K562 (cell line): ENCODE results near the gene TBL1XR1. TPM values are rescaled to one million over a fixed set of nuclear protein-coding genes. Genes with fewer than 3 reads are reported as not detected.

Experiments
- ELF4 ChIP-seq: fragments of 450-650 bp; formaldehyde crosslinking; IDR thresholded peaks from 2 replicates; pipeline ENCODE4 v1.4.0; 2022; ENCODE audit warnings: missing genetic modification characterization
- HLTF ChIP-seq: fragments of 450-650 bp; IDR thresholded peaks from 2 replicates; pipeline ENCODE4 v1.6.1; 2016
- NONO ChIP-seq, 2 experiments: fragments of 200-400 bp in 1 of 2; fragments of 450-650 bp in 1 of 2; formaldehyde crosslinking in 1 of 2; IDR thresholded peaks; 2 replicates each; pipeline ENCODE4 v1.6.1; 2017; ENCODE audit warnings: low read depth in 2 of 2, mild to moderate bottlenecking in 2 of 2, moderate library complexity in 2 of 2, low read length in 1 of 2
- POLR2AphosphoS5 ChIP-seq: IDR thresholded peaks from 2 replicates; pipeline ENCODE4 v1.6.1; 2011; ENCODE audit warnings: mild to moderate bottlenecking, low read depth, low read length, moderate library complexity; ENCODE audit not compliant: control insufficient read depth, insufficient read depth
- SETDB1 ChIP-seq: IDR thresholded peaks from one replicate; pipeline ENCODE4 v1.6.1; 2012; ENCODE audit warnings: low read length, control low read depth, inconsistent platforms
- SMAD2 ChIP-seq: fragments of 150-350 bp; IDR thresholded peaks from 2 replicates; pipeline ENCODE4 v1.6.1; 2014; ENCODE audit warnings: low read depth, mild to moderate bottlenecking, low read length
- polyA plus RNA-seq, 8 experiments: library from polyadenylated mRNA; depleted of rRNA in 4 of 8; stranded (reverse) in 5 of 8; unstranded in 3 of 8; fragments of >200 nt; fragmentation: Nextera tagmentation in 2 of 8; fragmentation: Illumina TruSeq in 1 of 8; extraction: Ambion mirVana in 2 of 8; extraction: Trizol in 1 of 8; gene quantifications; 2 replicates each; pipeline versions ENCODE4 v1.2.1 to v1.2.3, GENCODE V29; 2011 to 2014; ENCODE audit warnings: inconsistent platforms in 1 of 8, missing spikeins in 1 of 8
- total RNA-seq, 7 experiments: library from RNA; depleted of rRNA in 6 of 7; stranded (reverse); fragments of >200 nt in 6 of 7; fragmentation: Illumina TruSeq in 2 of 7; extraction: Trizol in 2 of 7; gene quantifications; 2 replicates each; pipeline versions ENCODE4 v1.2.1 to v1.2.3, GENCODE V29; 2011 to 2021; ENCODE audit warnings: low replicate concordance in 1 of 7
- TF ChIP-seq, protein P1 (sequence below): sonication (generic); formaldehyde crosslinking; IDR thresholded peaks from 2 replicates; pipeline ENCODE4 v1.8.1; 2023; ENCODE audit warnings: mild to moderate bottlenecking, missing genetic modification reagents, moderate library complexity
- TF ChIP-seq, protein P2 (sequence below): fragments of 200-600 bp; sonication (generic); IDR thresholded peaks from one replicate; pipeline ENCODE4 v1.6.1; 2012; ENCODE audit warnings: mild to moderate bottlenecking, low read depth, low read length, inconsistent platforms
- TF ChIP-seq, protein P3 (sequence below): fragments of 250-450 bp; sonication (Bioruptor Pico); IDR thresholded peaks from 2 replicates; pipeline ENCODE4 v1.8.0; 2022; ENCODE audit warnings: moderate library complexity, mild to moderate bottlenecking, inconsistent platforms
- TF ChIP-seq, protein P4 (sequence below): sonication (generic); formaldehyde crosslinking; IDR thresholded peaks from 2 replicates; pipeline ENCODE4 v1.8.1; 2023; ENCODE audit warnings: mild to moderate bottlenecking, missing genetic modification reagents

TBL1XR1 gene
- total and polyA plus RNA-seq, 9 of the 15 experiments (the other 6 are each of a cell fraction or from before 2014, with no cell fraction given) = 19.6 to 171 (median 83.3) TPM

DNA sequence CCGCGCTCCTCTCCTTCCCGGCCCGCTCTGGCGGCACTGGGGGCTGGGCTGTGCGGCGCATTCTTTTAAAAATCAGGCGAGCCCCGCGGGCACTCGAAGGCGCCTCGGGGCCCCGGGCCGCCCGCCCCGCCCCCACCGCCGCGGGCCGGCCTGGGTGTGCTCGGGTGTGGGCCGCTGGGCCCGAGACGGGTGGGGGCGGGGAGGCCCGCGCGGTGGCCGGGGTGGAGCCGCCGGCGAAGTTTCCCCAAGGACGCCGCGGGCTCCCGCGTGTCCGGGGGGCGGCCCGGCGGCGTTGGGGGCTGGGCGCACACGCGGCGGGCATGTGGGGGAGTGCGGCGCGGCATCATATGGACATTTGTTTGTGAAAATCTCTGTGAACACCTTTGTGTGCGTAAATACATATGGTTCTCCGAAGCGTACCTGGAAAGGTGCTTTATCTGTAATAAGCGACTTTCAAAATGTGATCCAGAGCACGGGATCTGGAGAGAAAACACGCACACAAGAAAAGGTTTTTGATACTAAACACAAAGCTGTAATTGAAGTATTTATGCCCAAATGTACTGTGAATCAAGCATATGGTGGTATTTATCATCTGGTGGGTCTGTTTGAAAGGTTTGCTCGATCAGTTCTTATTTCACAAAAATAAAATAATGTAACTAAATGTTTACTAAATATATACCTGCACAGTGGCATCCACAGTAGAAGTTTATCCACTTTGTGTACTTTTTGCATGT, 612 bp upstream of the TBL1XR1 start (continued):
- TF ChIP-seq, protein P1, sequence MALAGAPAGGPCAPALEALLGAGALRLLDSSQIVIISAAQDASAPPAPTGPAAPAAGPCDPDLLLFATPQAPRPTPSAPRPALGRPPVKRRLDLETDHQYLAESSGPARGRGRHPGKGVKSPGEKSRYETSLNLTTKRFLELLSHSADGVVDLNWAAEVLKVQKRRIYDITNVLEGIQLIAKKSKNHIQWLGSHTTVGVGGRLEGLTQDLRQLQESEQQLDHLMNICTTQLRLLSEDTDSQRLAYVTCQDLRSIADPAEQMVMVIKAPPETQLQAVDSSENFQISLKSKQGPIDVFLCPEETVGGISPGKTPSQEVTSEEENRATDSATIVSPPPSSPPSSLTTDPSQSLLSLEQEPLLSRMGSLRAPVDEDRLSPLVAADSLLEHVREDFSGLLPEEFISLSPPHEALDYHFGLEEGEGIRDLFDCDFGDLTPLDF = no peak
- TF ChIP-seq NONO (IDR thresholded peaks at IDR 0.05; ENCODE audit: low read depth in 2 of 2, low read length in 1 of 2) = peak in 1 of 2 experiments; percentile 58; a peak in 1 of 4 replicates
- TF ChIP-seq ELF4 (CRISPR knock-in tag) = no peak
- TF ChIP-seq, protein P2, sequence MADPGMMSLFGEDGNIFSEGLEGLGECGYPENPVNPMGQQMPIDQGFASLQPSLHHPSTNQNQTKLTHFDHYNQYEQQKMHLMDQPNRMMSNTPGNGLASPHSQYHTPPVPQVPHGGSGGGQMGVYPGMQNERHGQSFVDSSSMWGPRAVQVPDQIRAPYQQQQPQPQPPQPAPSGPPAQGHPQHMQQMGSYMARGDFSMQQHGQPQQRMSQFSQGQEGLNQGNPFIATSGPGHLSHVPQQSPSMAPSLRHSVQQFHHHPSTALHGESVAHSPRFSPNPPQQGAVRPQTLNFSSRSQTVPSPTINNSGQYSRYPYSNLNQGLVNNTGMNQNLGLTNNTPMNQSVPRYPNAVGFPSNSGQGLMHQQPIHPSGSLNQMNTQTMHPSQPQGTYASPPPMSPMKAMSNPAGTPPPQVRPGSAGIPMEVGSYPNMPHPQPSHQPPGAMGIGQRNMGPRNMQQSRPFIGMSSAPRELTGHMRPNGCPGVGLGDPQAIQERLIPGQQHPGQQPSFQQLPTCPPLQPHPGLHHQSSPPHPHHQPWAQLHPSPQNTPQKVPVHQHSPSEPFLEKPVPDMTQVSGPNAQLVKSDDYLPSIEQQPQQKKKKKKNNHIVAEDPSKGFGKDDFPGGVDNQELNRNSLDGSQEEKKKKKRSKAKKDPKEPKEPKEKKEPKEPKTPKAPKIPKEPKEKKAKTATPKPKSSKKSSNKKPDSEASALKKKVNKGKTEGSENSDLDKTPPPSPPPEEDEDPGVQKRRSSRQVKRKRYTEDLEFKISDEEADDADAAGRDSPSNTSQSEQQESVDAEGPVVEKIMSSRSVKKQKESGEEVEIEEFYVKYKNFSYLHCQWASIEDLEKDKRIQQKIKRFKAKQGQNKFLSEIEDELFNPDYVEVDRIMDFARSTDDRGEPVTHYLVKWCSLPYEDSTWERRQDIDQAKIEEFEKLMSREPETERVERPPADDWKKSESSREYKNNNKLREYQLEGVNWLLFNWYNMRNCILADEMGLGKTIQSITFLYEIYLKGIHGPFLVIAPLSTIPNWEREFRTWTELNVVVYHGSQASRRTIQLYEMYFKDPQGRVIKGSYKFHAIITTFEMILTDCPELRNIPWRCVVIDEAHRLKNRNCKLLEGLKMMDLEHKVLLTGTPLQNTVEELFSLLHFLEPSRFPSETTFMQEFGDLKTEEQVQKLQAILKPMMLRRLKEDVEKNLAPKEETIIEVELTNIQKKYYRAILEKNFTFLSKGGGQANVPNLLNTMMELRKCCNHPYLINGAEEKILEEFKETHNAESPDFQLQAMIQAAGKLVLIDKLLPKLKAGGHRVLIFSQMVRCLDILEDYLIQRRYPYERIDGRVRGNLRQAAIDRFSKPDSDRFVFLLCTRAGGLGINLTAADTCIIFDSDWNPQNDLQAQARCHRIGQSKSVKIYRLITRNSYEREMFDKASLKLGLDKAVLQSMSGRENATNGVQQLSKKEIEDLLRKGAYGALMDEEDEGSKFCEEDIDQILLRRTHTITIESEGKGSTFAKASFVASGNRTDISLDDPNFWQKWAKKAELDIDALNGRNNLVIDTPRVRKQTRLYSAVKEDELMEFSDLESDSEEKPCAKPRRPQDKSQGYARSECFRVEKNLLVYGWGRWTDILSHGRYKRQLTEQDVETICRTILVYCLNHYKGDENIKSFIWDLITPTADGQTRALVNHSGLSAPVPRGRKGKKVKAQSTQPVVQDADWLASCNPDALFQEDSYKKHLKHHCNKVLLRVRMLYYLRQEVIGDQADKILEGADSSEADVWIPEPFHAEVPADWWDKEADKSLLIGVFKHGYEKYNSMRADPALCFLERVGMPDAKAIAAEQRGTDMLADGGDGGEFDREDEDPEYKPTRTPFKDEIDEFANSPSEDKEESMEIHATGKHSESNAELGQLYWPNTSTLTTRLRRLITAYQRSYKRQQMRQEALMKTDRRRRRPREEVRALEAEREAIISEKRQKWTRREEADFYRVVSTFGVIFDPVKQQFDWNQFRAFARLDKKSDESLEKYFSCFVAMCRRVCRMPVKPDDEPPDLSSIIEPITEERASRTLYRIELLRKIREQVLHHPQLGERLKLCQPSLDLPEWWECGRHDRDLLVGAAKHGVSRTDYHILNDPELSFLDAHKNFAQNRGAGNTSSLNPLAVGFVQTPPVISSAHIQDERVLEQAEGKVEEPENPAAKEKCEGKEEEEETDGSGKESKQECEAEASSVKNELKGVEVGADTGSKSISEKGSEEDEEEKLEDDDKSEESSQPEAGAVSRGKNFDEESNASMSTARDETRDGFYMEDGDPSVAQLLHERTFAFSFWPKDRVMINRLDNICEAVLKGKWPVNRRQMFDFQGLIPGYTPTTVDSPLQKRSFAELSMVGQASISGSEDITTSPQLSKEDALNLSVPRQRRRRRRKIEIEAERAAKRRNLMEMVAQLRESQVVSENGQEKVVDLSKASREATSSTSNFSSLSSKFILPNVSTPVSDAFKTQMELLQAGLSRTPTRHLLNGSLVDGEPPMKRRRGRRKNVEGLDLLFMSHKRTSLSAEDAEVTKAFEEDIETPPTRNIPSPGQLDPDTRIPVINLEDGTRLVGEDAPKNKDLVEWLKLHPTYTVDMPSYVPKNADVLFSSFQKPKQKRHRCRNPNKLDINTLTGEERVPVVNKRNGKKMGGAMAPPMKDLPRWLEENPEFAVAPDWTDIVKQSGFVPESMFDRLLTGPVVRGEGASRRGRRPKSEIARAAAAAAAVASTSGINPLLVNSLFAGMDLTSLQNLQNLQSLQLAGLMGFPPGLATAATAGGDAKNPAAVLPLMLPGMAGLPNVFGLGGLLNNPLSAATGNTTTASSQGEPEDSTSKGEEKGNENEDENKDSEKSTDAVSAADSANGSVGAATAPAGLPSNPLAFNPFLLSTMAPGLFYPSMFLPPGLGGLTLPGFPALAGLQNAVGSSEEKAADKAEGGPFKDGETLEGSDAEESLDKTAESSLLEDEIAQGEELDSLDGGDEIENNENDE = no peak
- no peak for TF ChIP-seq SMAD2
- TF ChIP-seq, protein P3, sequence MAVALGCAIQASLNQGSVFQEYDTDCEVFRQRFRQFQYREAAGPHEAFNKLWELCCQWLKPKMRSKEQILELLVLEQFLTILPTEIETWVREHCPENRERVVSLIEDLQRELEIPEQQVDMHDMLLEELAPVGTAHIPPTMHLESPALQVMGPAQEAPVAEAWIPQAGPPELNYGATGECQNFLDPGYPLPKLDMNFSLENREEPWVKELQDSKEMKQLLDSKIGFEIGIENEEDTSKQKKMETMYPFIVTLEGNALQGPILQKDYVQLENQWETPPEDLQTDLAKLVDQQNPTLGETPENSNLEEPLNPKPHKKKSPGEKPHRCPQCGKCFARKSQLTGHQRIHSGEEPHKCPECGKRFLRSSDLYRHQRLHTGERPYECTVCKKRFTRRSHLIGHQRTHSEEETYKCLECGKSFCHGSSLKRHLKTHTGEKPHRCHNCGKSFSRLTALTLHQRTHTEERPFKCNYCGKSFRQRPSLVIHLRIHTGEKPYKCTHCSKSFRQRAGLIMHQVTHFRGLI = no peak
- TF ChIP-seq, protein P4, sequence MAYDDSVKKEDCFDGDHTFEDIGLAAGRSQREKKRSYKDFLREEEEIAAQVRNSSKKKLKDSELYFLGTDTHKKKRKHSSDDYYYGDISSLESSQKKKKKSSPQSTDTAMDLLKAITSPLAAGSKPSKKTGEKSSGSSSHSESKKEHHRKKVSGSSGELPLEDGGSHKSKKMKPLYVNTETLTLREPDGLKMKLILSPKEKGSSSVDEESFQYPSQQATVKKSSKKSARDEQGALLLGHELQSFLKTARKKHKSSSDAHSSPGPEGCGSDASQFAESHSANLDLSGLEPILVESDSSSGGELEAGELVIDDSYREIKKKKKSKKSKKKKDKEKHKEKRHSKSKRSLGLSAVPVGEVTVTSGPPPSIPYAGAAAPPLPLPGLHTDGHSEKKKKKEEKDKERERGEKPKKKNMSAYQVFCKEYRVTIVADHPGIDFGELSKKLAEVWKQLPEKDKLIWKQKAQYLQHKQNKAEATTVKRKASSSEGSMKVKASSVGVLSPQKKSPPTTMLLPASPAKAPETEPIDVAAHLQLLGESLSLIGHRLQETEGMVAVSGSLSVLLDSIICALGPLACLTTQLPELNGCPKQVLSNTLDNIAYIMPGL (CRISPR knock-in tag) = no peak
- TF ChIP-seq POLR2AphosphoS5 = 0 out of 2 replicates have a peak, but pooled peaks have one; percentile 12
- TF ChIP-seq HLTF = no peak
- no peak for TF ChIP-seq SETDB1
